VCaP (cell line): ENCODE data around the gene SEMA4F.
"Not testable (repeated sequence)": the region's sequence is repeated elsewhere in the genome, so short reads cannot be mapped to it uniquely, and the experiment has no call there.

ENCODE experiments used
- H3K27ac ChIP-seq: fragments of 450-650 bp; 2 replicates; pipeline ENCODE4 v1.5.1; 2017
- CTCF ChIP-seq: fragments of 450-650 bp; conservative IDR thresholded peaks from 2 replicates; pipeline ENCODE4 v1.5.1; 2017; ENCODE audit warnings: mild to moderate bottlenecking, moderate library complexity

The SEMA4F gene

GRCh38 chr2:74625658-74626425, 28.2 kb upstream of the SEMA4F start:
- H3K27ac ChIP-seq: no peak overlapping the region
- TF ChIP-seq CTCF: no peak

- H3K27ac ChIP-seq: no peak overlapping the region
- no peak for TF ChIP-seq CTCF
Measured at GRCh38 chr2:74628538-74629105, 25.4 kb upstream of the SEMA4F start.

- not testable (repeated sequence) for H3K27ac ChIP-seq
Measured at GRCh38 chr2:74630454-74630853, 23.6 kb upstream of the SEMA4F start.

GRCh38 chr2:74632209-74632938, 21.7 kb upstream of the SEMA4F start:
- H3K27ac ChIP-seq: no peak overlapping the region
- no peak for TF ChIP-seq CTCF

- H3K27ac ChIP-seq: no peak overlapping the region
- TF ChIP-seq CTCF: no peak
Measured at GRCh38 chr2:74632939-74633312, 21.1 kb upstream of the SEMA4F start.

GRCh38 chr2:74639550-74639949, 14.5 kb upstream of the SEMA4F start:
- TF ChIP-seq CTCF: no peak
- H3K27ac ChIP-seq: no peak overlapping the region

GRCh38 chr2:74645344-74645743, 8.7 kb upstream of the SEMA4F start:
- H3K27ac ChIP-seq: no peak overlapping the region
- no peak for TF ChIP-seq CTCF

- H3K27ac ChIP-seq: no peak overlapping the region
- no peak for TF ChIP-seq CTCF
Measured at GRCh38 chr2:74646201-74646600, 7.8 kb upstream of the SEMA4F start.
